ENCODE data around the gene MRS2. TPM values are rescaled to one million over a fixed set of nuclear protein-coding genes. Genes with fewer than 3 reads are reported as not detected.

The MRS2 gene
- total RNA-seq, 1 experiment from 2014 or later: 37.3 TPM

- H3K36me3 ChIP-seq (ENCODE audit: insufficient read depth, low read length): peaks cover 15% of the 10 kb centered on the region; the same call in 1 of the 2 replicates
- H3K4me3 ChIP-seq (ENCODE audit: low read length): no peak overlapping the region
- H3K4me1 ChIP-seq (ENCODE audit: low read length): no peaks in the 10 kb centered on the region
- no peak overlapping the region for H3K4me2 ChIP-seq (ENCODE audit: low read depth, low read length, poor library complexity, severe bottlenecking)
- no peaks in the 10 kb centered on the region for H3K9me3 ChIP-seq (ENCODE audit: low read length)
- H3K27me3 ChIP-seq (ENCODE audit: low read length): no peaks in the 10 kb centered on the region
- no peak for DNase-seq
- no peak overlapping the region for H3K27ac ChIP-seq (ENCODE audit: low read length)
- H3K9me2 ChIP-seq (replicated peaks; ENCODE audit: insufficient read depth, low read length): no peaks in the 10 kb centered on the region
- H3K9ac ChIP-seq (ENCODE audit: low read length): no peak overlapping the region
- H4K20me1 ChIP-seq (ENCODE audit: insufficient read depth, low read depth, low read length): no peaks in the 10 kb centered on the region
- no peaks in the 10 kb centered on the region for H3K79me2 ChIP-seq (ENCODE audit: low read length)
- no peak overlapping the region for H2AFZ ChIP-seq (ENCODE audit: low read length)
Observed at GRCh38 chr6:24430086-24430485, 27.4 kb downstream of the MRS2 start.

- H3K79me2 ChIP-seq (ENCODE audit: low read length): no peaks in the 10 kb centered on the region
- no peaks in the 10 kb centered on the region for H3K9me3 ChIP-seq (ENCODE audit: low read length)
- no peak overlapping the region for H2AFZ ChIP-seq (ENCODE audit: low read length)
- no peak overlapping the region for H3K9ac ChIP-seq (ENCODE audit: low read length)
- peak; percentile 77 for DNase-seq
- H3K27me3 ChIP-seq (ENCODE audit: low read length): no peaks in the 10 kb centered on the region
- no peak overlapping the region for H3K4me2 ChIP-seq (ENCODE audit: low read depth, low read length, poor library complexity, severe bottlenecking)
- H3K9me2 ChIP-seq (replicated peaks; ENCODE audit: insufficient read depth, low read length): no peaks in the 10 kb centered on the region
- no peak overlapping the region for H3K27ac ChIP-seq (ENCODE audit: low read length)
- no peaks in the 10 kb centered on the region for H3K4me1 ChIP-seq (ENCODE audit: low read length)
- no peaks in the 10 kb centered on the region for H4K20me1 ChIP-seq (ENCODE audit: insufficient read depth, low read depth, low read length)
- peaks cover 8% of the 10 kb centered on the region; the same call in 1 of the 2 replicates for H3K36me3 ChIP-seq (ENCODE audit: insufficient read depth, low read length)
- no peak overlapping the region for H3K4me3 ChIP-seq (ENCODE audit: low read length)
Observed at GRCh38 chr6:24431045-24431451, 28.3 kb downstream of the MRS2 start.

- Histone ChIP-seq H3K36me3 (ENCODE audit: insufficient read depth, low read length) (0 out of 2 replicates have a peak, but pooled peaks cover 4% of the 10 kb centered on the region), H3K9ac (ENCODE audit: low read length) (no peak overlapping the region), H3K27me3 (ENCODE audit: low read length) (no peaks in the 10 kb centered on the region), H3K4me3 (ENCODE audit: low read length) (no peak overlapping the region), H3K9me2 (replicated peaks; ENCODE audit: insufficient read depth, low read length) (no peaks in the 10 kb centered on the region), H3K4me2 (ENCODE audit: low read depth, low read length, poor library complexity, severe bottlenecking) (no peak overlapping the region), H2AFZ (ENCODE audit: low read length) (no peak overlapping the region), H3K79me2 (ENCODE audit: low read length) (no peaks in the 10 kb centered on the region), H3K4me1 (ENCODE audit: low read length) (no peaks in the 10 kb centered on the region), H4K20me1 (ENCODE audit: insufficient read depth, low read depth, low read length) (no peaks in the 10 kb centered on the region), H3K9me3 (ENCODE audit: low read length) (no peaks in the 10 kb centered on the region), H3K27ac (ENCODE audit: low read length) (no peak overlapping the region)
- no peak for DNase-seq
Observed at GRCh38 chr6:24432611-24433010, 29.9 kb downstream of the MRS2 start.

GRCh38 chr6:24436979-24437378 lies 34.2 kb downstream of the MRS2 start:
- Histone ChIP-seq H3K4me3 (ENCODE audit: low read length) (no peak overlapping the region), H3K9me3 (ENCODE audit: low read length) (no peaks in the 10 kb centered on the region), H3K27ac (ENCODE audit: low read length) (no peak overlapping the region), H4K20me1 (ENCODE audit: insufficient read depth, low read depth, low read length) (no peaks in the 10 kb centered on the region), H3K9me2 (replicated peaks; ENCODE audit: insufficient read depth, low read length) (no peaks in the 10 kb centered on the region), H3K4me1 (ENCODE audit: low read length) (no peaks in the 10 kb centered on the region), H3K27me3 (ENCODE audit: low read length) (no peaks in the 10 kb centered on the region), H3K9ac (ENCODE audit: low read length) (no peak overlapping the region), H3K36me3 (ENCODE audit: insufficient read depth, low read length) (no peaks in the 10 kb centered on the region), H3K79me2 (ENCODE audit: low read length) (no peaks in the 10 kb centered on the region), H3K4me2 (ENCODE audit: low read depth, low read length, poor library complexity, severe bottlenecking) (no peak overlapping the region), H2AFZ (ENCODE audit: low read length) (no peak overlapping the region)
- no peak for DNase-seq

GRCh38 chr6:24439858-24440539 lies 37.3 kb downstream of the MRS2 start:
- H3K9me2 ChIP-seq (replicated peaks; ENCODE audit: insufficient read depth, low read length): no peaks in the 10 kb centered on the region
- H4K20me1 ChIP-seq (ENCODE audit: insufficient read depth, low read depth, low read length): no peaks in the 10 kb centered on the region
- H3K36me3 ChIP-seq (ENCODE audit: insufficient read depth, low read length): no peaks in the 10 kb centered on the region
- DNase-seq: no peak
- H3K27me3 ChIP-seq (ENCODE audit: low read length): no peaks in the 10 kb centered on the region
- no peak overlapping the region for H3K9ac ChIP-seq (ENCODE audit: low read length)
- H3K4me2 ChIP-seq (ENCODE audit: low read depth, low read length, poor library complexity, severe bottlenecking): no peak overlapping the region
- no peak overlapping the region for H3K4me3 ChIP-seq (ENCODE audit: low read length)
- H3K9me3 ChIP-seq (ENCODE audit: low read length): no peaks in the 10 kb centered on the region
- no peak overlapping the region for H2AFZ ChIP-seq (ENCODE audit: low read length)
- no peaks in the 10 kb centered on the region for H3K79me2 ChIP-seq (ENCODE audit: low read length)
- H3K27ac ChIP-seq (ENCODE audit: low read length): no peak overlapping the region
- H3K4me1 ChIP-seq (ENCODE audit: low read length): no peaks in the 10 kb centered on the region

- no peak overlapping the region for H2AFZ ChIP-seq (ENCODE audit: low read length)
- no peaks in the 10 kb centered on the region for H3K9me3 ChIP-seq (ENCODE audit: low read length)
- H3K79me2 ChIP-seq (ENCODE audit: low read length): no peaks in the 10 kb centered on the region
- H3K9ac ChIP-seq (ENCODE audit: low read length): no peak overlapping the region
- no peak overlapping the region for H3K4me2 ChIP-seq (ENCODE audit: low read depth, low read length, poor library complexity, severe bottlenecking)
- no peak overlapping the region for H3K27ac ChIP-seq (ENCODE audit: low read length)
- no peaks in the 10 kb centered on the region for H3K27me3 ChIP-seq (ENCODE audit: low read length)
- H3K36me3 ChIP-seq (ENCODE audit: insufficient read depth, low read length): no peaks in the 10 kb centered on the region
- H3K4me1 ChIP-seq (ENCODE audit: low read length): no peaks in the 10 kb centered on the region
- no peaks in the 10 kb centered on the region for H4K20me1 ChIP-seq (ENCODE audit: insufficient read depth, low read depth, low read length)
- H3K9me2 ChIP-seq (replicated peaks; ENCODE audit: insufficient read depth, low read length): no peaks in the 10 kb centered on the region
- no peak overlapping the region for H3K4me3 ChIP-seq (ENCODE audit: low read length)
- DNase-seq: no peak
Observed at GRCh38 chr6:24440897-24441598, 38.3 kb downstream of the MRS2 start.

GRCh38 chr6:24441599-24441904 lies 38.8 kb downstream of the MRS2 start:
- DNase-seq: no peak
- Histone ChIP-seq H3K4me2 (ENCODE audit: low read depth, low read length, poor library complexity, severe bottlenecking) (no peak overlapping the region), H3K9me3 (ENCODE audit: low read length) (no peaks in the 10 kb centered on the region), H4K20me1 (ENCODE audit: insufficient read depth, low read depth, low read length) (no peaks in the 10 kb centered on the region), H3K4me3 (ENCODE audit: low read length) (no peak overlapping the region), H3K27me3 (ENCODE audit: low read length) (no peaks in the 10 kb centered on the region), H2AFZ (ENCODE audit: low read length) (no peak overlapping the region), H3K36me3 (ENCODE audit: insufficient read depth, low read length) (no peaks in the 10 kb centered on the region), H3K79me2 (ENCODE audit: low read length) (no peaks in the 10 kb centered on the region), H3K27ac (ENCODE audit: low read length) (no peak overlapping the region), H3K9ac (ENCODE audit: low read length) (no peak overlapping the region), H3K9me2 (replicated peaks; ENCODE audit: insufficient read depth, low read length) (no peaks in the 10 kb centered on the region), H3K4me1 (ENCODE audit: low read length) (no peaks in the 10 kb centered on the region)

GRCh38 chr6:24444588-24444987 lies 41.9 kb downstream of the MRS2 start:
- no peak overlapping the region for H3K4me2 ChIP-seq (ENCODE audit: low read depth, low read length, poor library complexity, severe bottlenecking)
- DNase-seq: no peak
- no peaks in the 10 kb centered on the region for H3K9me2 ChIP-seq (replicated peaks; ENCODE audit: insufficient read depth, low read length)
- no peaks in the 10 kb centered on the region for H3K36me3 ChIP-seq (ENCODE audit: insufficient read depth, low read length)
- H3K4me1 ChIP-seq (ENCODE audit: low read length): no peaks in the 10 kb centered on the region
- no peak overlapping the region for H2AFZ ChIP-seq (ENCODE audit: low read length)
- H3K9ac ChIP-seq (ENCODE audit: low read length): no peak overlapping the region
- no peaks in the 10 kb centered on the region for H3K9me3 ChIP-seq (ENCODE audit: low read length)
- H3K27ac ChIP-seq (ENCODE audit: low read length): no peak overlapping the region
- H4K20me1 ChIP-seq (ENCODE audit: insufficient read depth, low read depth, low read length): no peaks in the 10 kb centered on the region
- H3K79me2 ChIP-seq (ENCODE audit: low read length): no peaks in the 10 kb centered on the region
- no peak overlapping the region for H3K4me3 ChIP-seq (ENCODE audit: low read length)
- H3K27me3 ChIP-seq (ENCODE audit: low read length): no peaks in the 10 kb centered on the region
